GM12878 (cell line): Measurements from ENCODE around the gene SLMAP. TPM values are rescaled to one million over a fixed set of nuclear protein-coding genes. Genes with fewer than 3 reads are reported as not detected.

ENCODE experiments used
- ATAC-seq: fragments of 200-7000 bp; cut with Tn5 transposase; 3 replicates; pipeline ENCODE4 v1.9.1; 2020; ENCODE audit warnings: mild to moderate bottlenecking, moderate library complexity
- BruUV-seq: library from RNA; stranded (reverse); fragments of 400-500 nt; replicated peaks from 2 replicates; lab custom pipeline; 2021; lab: Mats Ljungman, UMichigan
- CTCF ChIA-PET: fragments of 300-600 bp; sonication (Branson Sonifier 250); formaldehyde crosslinking; extraction: SDS; loops from one replicate; lab custom pipeline; 2021; ENCODE audit warnings: inconsistent platforms; lab: Yijun Ruan, JAX
- POLR2A ChIA-PET: fragments of 350-600 bp; formaldehyde crosslinking; extraction: SDS; loops from one replicate; lab custom pipeline; 2021; ENCODE audit warnings: inconsistent platforms; lab: Charles Lee
- RAD21 ChIA-PET: fragments of 300-600 bp; sonication (Branson Sonifier 250); formaldehyde crosslinking; loops from one replicate; lab custom pipeline; 2023; ENCODE audit warnings: antibody characterized with exemption; ENCODE audit not compliant: unreplicated experiment; lab: Charles Lee
- SMC1A ChIA-PET: fragments of 300-600 bp; sonication (Branson Sonifier 250); formaldehyde crosslinking; loops from one replicate; lab custom pipeline; 2023; ENCODE audit not compliant: unreplicated experiment, uncharacterized antibody; lab: Charles Lee
- DNase-seq: peaks from one replicate; pipeline ENCODE4 v3.0.0-alpha.2; 2011; ENCODE audit warnings: low read depth, low spot score
- FAIRE-seq: peaks from 3 replicates; lab custom pipeline; 2011; peaks lifted over from hg19 to GRCh38; lab: Jason Lieb, UNC
- H2AFZ ChIP-seq: 2 replicates; pipeline ENCODE4 v1.6.0; 2011; ENCODE audit warnings: low read depth, low read length, control low read depth; ENCODE audit not compliant: control insufficient read depth
- H3K27ac ChIP-seq: 2 replicates; pipeline ENCODE4 v1.5.1; 2011; ENCODE audit warnings: control low read depth; ENCODE audit not compliant: control insufficient read depth, insufficient read depth
- H3K27me3 ChIP-seq, 2 experiments: replicated peaks in 1 of 2; 2 replicates each; pipeline versions ENCODE4 v1.6.0 to v1.6.1; 2011; ENCODE audit warnings: low read length in 1 of 2; ENCODE audit not compliant: control insufficient read depth in 2 of 2, insufficient read depth in 2 of 2
- H3K36me3 ChIP-seq, 2 experiments: 2 replicates each; pipeline ENCODE4 v1.5.1; 2011; ENCODE audit warnings: low read length in 1 of 2; ENCODE audit not compliant: control insufficient read depth in 2 of 2, insufficient read depth in 2 of 2
- H3K4me1 ChIP-seq: 2 replicates; pipeline ENCODE4 v1.6.1; 2011; ENCODE audit warnings: mild to moderate bottlenecking, low read length, moderate library complexity, mixed read lengths; ENCODE audit not compliant: control insufficient read depth, insufficient read depth
- H3K4me2 ChIP-seq: 2 replicates; pipeline ENCODE4 v1.6.0; 2011; ENCODE audit warnings: control low read depth; ENCODE audit not compliant: control insufficient read depth, insufficient read depth
- H3K4me3 ChIP-seq: fragments of 200-600 bp; sonication (generic); 2 replicates; pipeline ENCODE4 v1.5.1; 2016
- H3K79me2 ChIP-seq: 2 replicates; pipeline ENCODE4 v1.6.0; 2011; ENCODE audit warnings: low read length; ENCODE audit not compliant: control insufficient read depth, insufficient read depth
- H3K9ac ChIP-seq: 2 replicates; pipeline ENCODE4 v1.8.0; 2011; ENCODE audit warnings: low read length, control low read depth, mixed read lengths; ENCODE audit not compliant: control insufficient read depth, insufficient read depth
- H3K9me3 ChIP-seq: replicated peaks from 3 replicates; pipeline ENCODE4 v1.5.1; 2011; ENCODE audit warnings: mild to moderate bottlenecking, low read length; ENCODE audit not compliant: control insufficient read depth, insufficient read depth
- H4K20me1 ChIP-seq: 2 replicates; pipeline ENCODE4 v1.6.0; 2011; ENCODE audit not compliant: control insufficient read depth, insufficient read depth
- CBFB ChIP-seq: IDR thresholded peaks from 2 replicates; pipeline ENCODE4 v1.6.1; 2016; ENCODE audit warnings: antibody characterized with exemption, low read depth
- HDAC2 ChIP-seq: fragments of 200-600 bp; sonication (generic); IDR thresholded peaks from 2 replicates; pipeline ENCODE4 v1.6.1; 2017
- KAT2A ChIP-seq: conservative IDR thresholded peaks from 2 replicates; pipeline ENCODE4 v1.6.1; 2011; ENCODE audit warnings: low read depth, low read length; ENCODE audit not compliant: control insufficient read depth
- MXI1 ChIP-seq: fragments of 150-350 bp; IDR thresholded peaks from 2 replicates; pipeline ENCODE4 v1.6.1; 2011; ENCODE audit warnings: low read depth, mild to moderate bottlenecking, inconsistent platforms, low read length, improper control_type of control experiment
- NFXL1 ChIP-seq: fragments of 450-650 bp; IDR thresholded peaks from 2 replicates; pipeline ENCODE4 v1.6.1; 2017; ENCODE audit warnings: antibody characterized with exemption, mild to moderate bottlenecking, borderline replicate concordance
- SIX5 ChIP-seq: IDR thresholded peaks from 2 replicates; pipeline ENCODE4 v1.6.1; 2011; ENCODE audit warnings: mild to moderate bottlenecking, low read depth, low read length, moderate library complexity; ENCODE audit not compliant: severe bottlenecking
- TCF12 ChIP-seq: IDR thresholded peaks from 2 replicates; pipeline ENCODE4 v1.6.1; 2011; ENCODE audit warnings: low read depth, mild to moderate bottlenecking, low read length
- WGBS: methylation state at CpG from one replicate; pipeline ENCODE4 v1.1.6; 2016; ENCODE audit warnings: low lambda C conversion rate; ENCODE audit not compliant: insufficient replicate concordance, insufficient coverage; ENCODE audit errors: missing lambda C conversion rate; 5-methylcytosine and 5-hydroxymethylcytosine counted together
- in situ Hi-C: fragments of 300-500 bp; cut with MboI; formaldehyde crosslinking; loops from 9 replicates; pipeline ENCODE4 v1.14.3; 2018; ENCODE audit warnings: mixed read lengths
- intact Hi-C: fragments of 100-400 bp; cut with micrococcal nuclease; formaldehyde crosslinking; loops from one replicate; pipeline ENCODE4 v1.14.2; 2022; ENCODE audit not compliant: unreplicated experiment
- polyA plus RNA-seq, 11 experiments: library from polyadenylated mRNA; depleted of rRNA in 4 of 11; unstranded in 6 of 11; stranded (reverse) in 5 of 11; fragments of >200 nt; fragmentation: Nextera tagmentation in 4 of 11; fragmentation: Illumina TruSeq in 1 of 11; extraction: Ambion mirVana in 4 of 11; extraction: Trizol in 1 of 11; gene quantifications; 1 replicate in 1 of 11; 2 replicates in 10 of 11; pipeline versions ENCODE4 v1.2.1 to v1.2.3, GENCODE V29; 2011 to 2016; ENCODE audit warnings: inconsistent platforms in 2 of 11, missing spikeins in 2 of 11, low read depth in 1 of 11
- total RNA-seq, 4 experiments: library from RNA; depleted of rRNA in 3 of 4; stranded (reverse); fragments of >200 nt in 3 of 4; fragmentation: Illumina TruSeq in 1 of 4; extraction: Trizol in 1 of 4; gene quantifications; 2 replicates each; pipeline versions ENCODE4 v1.2.1 to v1.2.3, GENCODE V29; 2013 to 2021
- TF ChIP-seq, protein P1 (sequence below): fragments of 450-650 bp; IDR thresholded peaks from 2 replicates; pipeline ENCODE4 v1.6.1; 2016; ENCODE audit warnings: mild to moderate bottlenecking
- TF ChIP-seq, protein P2 (sequence below): fragments of 450-650 bp; IDR thresholded peaks from 2 replicates; pipeline ENCODE4 v1.6.1; 2017; ENCODE audit warnings: antibody characterized with exemption, mild to moderate bottlenecking, moderate library complexity
- TF ChIP-seq, protein P3 (sequence below): fragments of 150-350 bp; IDR thresholded peaks from 2 replicates; pipeline ENCODE4 v1.6.1; 2016; ENCODE audit warnings: low read depth, low read length

SLMAP gene
- total and polyA plus RNA-seq, 10 of the 15 experiments (the other 5 are each of a cell fraction or from before 2014, with no cell fraction given), result 8.3 to 43.8 (median 26.4) TPM

DNA sequence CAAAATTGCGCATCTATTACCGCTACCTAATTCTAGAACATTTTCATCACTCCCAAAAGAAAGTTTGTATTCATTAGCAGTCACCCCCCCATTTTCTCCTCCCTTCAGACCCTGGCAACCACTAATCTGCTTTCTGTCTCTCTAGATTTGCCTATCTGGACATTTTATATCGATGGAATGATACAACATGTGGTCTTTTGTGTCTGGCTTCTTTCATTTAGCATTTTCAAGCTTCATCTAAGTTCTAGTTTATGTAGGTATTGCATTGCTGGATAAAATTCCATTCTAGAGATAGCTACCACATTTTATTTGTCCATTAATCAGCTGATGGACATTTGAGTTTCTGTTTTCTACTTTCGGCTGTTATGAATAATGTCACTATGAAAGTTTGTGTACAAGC, 38.4 kb downstream of the SLMAP start:
- BruUV-seq, result no TSS peak
- in situ Hi-C loops (no loop called here), intact Hi-C loops (no loop called here)
- Histone ChIP-seq H3K4me2 (no peak overlapping the region), H3K4me1 (peaks cover 16% of the 10 kb centered on the region), H3K36me3 (no peaks in the 10 kb centered on the region; a peak in 1 of 4 replicates), H3K27ac (no peak overlapping the region), H2AFZ (no peak overlapping the region), H4K20me1 (no peaks in the 10 kb centered on the region), H3K4me3 (no peak overlapping the region), H3K79me2 (peaks cover 50% of the 10 kb centered on the region), H3K9me3 (no peaks in the 10 kb centered on the region), H3K27me3 (no peaks in the 10 kb centered on the region), H3K9ac (no peak overlapping the region)
- TF ChIP-seq NFXL1, result no peak
- TF ChIP-seq, protein P1, sequence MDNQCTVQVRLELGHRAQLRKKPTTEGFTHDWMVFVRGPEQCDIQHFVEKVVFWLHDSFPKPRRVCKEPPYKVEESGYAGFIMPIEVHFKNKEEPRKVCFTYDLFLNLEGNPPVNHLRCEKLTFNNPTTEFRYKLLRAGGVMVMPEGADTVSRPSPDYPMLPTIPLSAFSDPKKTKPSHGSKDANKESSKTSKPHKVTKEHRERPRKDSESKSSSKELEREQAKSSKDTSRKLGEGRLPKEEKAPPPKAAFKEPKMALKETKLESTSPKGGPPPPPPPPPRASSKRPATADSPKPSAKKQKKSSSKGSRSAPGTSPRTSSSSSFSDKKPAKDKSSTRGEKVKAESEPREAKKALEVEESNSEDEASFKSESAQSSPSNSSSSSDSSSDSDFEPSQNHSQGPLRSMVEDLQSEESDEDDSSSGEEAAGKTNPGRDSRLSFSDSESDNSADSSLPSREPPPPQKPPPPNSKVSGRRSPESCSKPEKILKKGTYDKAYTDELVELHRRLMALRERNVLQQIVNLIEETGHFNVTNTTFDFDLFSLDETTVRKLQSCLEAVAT, result 0 out of 2 replicates have a peak, but pooled peaks have one; percentile 37
- ChIA-PET SMC1A (interaction anchor here (0.7 kb wide), 1 partner anchor 24 kb away, joined by 3 read pairs; no protein-coding TSS in a partner anchor), RAD21 (no interaction called here), POLR2A (no interaction called here), CTCF (no interaction called here)
- DNase-seq (no peak), FAIRE-seq (no peak), ATAC-seq (no peak)
- WGBS, result 98% methylated on average over 4 of the region's 4 CpGs

DNA sequence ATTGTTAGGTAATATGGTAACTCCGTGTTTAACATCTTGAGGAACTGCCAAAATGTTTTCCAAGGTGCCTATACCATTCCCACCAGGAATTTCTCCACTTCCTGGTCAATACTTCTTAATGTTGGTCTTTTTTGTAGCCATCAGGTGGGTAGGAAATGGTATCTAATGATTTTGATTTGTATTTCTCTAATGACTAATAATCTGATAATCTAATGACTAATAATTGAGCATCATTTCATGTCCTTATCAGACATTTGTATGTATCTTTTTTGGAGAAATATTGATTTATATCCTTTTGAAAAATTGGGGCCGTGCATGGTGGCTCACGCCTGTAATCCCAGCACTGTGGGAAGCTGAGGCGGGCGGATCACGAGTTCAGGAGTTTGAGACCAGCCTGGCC, 38.8 kb downstream of the SLMAP start:
- no peak overlapping the region for H3K9ac ChIP-seq
- BruUV-seq, result no TSS peak
- FAIRE-seq, result no peak
- peaks cover 16% of the 10 kb centered on the region for H3K4me1 ChIP-seq
- H3K4me3 ChIP-seq, result no peak overlapping the region
- DNase-seq, result no peak
- no peaks in the 10 kb centered on the region for H3K27me3 ChIP-seq
- intact Hi-C loops (no loop called here), in situ Hi-C loops (no loop called here)
- ATAC-seq, result no peak
- H4K20me1 ChIP-seq, result no peaks in the 10 kb centered on the region
- ChIA-PET POLR2A (no interaction called here), SMC1A (interaction anchor here (0.7 kb wide), 1 partner anchor 25 kb away, joined by 3 read pairs; no protein-coding TSS in a partner anchor), RAD21 (no interaction called here), CTCF (no interaction called here)
- H3K9me3 ChIP-seq, result no peaks in the 10 kb centered on the region
- TF ChIP-seq HDAC2 (no peak), CBFB (no peak), KAT2A (no peak), SIX5 (no peak), MXI1 (no peak), TCF12 (no peak)
- TF ChIP-seq, protein P2, sequence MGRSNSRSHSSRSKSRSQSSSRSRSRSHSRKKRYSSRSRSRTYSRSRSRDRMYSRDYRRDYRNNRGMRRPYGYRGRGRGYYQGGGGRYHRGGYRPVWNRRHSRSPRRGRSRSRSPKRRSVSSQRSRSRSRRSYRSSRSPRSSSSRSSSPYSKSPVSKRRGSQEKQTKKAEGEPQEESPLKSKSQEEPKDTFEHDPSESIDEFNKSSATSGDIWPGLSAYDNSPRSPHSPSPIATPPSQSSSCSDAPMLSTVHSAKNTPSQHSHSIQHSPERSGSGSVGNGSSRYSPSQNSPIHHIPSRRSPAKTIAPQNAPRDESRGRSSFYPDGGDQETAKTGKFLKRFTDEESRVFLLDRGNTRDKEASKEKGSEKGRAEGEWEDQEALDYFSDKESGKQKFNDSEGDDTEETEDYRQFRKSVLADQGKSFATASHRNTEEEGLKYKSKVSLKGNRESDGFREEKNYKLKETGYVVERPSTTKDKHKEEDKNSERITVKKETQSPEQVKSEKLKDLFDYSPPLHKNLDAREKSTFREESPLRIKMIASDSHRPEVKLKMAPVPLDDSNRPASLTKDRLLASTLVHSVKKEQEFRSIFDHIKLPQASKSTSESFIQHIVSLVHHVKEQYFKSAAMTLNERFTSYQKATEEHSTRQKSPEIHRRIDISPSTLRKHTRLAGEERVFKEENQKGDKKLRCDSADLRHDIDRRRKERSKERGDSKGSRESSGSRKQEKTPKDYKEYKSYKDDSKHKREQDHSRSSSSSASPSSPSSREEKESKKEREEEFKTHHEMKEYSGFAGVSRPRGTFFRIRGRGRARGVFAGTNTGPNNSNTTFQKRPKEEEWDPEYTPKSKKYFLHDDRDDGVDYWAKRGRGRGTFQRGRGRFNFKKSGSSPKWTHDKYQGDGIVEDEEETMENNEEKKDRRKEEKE, result no peak
- TF ChIP-seq, protein P3, sequence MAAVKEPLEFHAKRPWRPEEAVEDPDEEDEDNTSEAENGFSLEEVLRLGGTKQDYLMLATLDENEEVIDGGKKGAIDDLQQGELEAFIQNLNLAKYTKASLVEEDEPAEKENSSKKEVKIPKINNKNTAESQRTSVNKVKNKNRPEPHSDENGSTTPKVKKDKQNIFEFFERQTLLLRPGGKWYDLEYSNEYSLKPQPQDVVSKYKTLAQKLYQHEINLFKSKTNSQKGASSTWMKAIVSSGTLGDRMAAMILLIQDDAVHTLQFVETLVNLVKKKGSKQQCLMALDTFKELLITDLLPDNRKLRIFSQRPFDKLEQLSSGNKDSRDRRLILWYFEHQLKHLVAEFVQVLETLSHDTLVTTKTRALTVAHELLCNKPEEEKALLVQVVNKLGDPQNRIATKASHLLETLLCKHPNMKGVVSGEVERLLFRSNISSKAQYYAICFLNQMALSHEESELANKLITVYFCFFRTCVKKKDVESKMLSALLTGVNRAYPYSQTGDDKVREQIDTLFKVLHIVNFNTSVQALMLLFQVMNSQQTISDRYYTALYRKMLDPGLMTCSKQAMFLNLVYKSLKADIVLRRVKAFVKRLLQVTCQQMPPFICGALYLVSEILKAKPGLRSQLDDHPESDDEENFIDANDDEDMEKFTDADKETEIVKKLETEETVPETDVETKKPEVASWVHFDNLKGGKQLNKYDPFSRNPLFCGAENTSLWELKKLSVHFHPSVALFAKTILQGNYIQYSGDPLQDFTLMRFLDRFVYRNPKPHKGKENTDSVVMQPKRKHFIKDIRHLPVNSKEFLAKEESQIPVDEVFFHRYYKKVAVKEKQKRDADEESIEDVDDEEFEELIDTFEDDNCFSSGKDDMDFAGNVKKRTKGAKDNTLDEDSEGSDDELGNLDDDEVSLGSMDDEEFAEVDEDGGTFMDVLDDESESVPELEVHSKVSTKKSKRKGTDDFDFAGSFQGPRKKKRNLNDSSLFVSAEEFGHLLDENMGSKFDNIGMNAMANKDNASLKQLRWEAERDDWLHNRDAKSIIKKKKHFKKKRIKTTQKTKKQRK, result no peak
- no peak overlapping the region for H3K4me2 ChIP-seq
- H3K27ac ChIP-seq, result no peak overlapping the region
- H2AFZ ChIP-seq, result no peak overlapping the region
- no peaks in the 10 kb centered on the region; a peak in 1 of 4 replicates for H3K36me3 ChIP-seq
- peaks cover 49% of the 10 kb centered on the region for H3K79me2 ChIP-seq
- WGBS, result 97% methylated on average over 6 of the region's 6 CpGs
